Heart left ventricle (tissue), 16 donors: Measurements from ENCODE around the gene ATMIN. TPM values are rescaled to one million over a fixed set of nuclear protein-coding genes. Genes with fewer than 3 reads are reported as not detected.

Experiments
- ATAC-seq, 4 donors: fragments of 200-7000 bp; cut with Tn5 transposase; one replicate each; pipeline ENCODE4 v1.9.1; 2020 to 2022; ENCODE audit warnings: moderate library complexity in 4 of 4, mild to moderate bottlenecking in 3 of 4, moderate number of reproducible peaks in 1 of 4
- DNase-seq, 5 donors: peaks; one replicate each; pipeline ENCODE4 v3.0.0-alpha.2; 2020
- H3K27ac ChIP-seq, 12 donors: fragments of 200-600 bp; sonication (generic) in 4 of 12; one replicate each; pipeline versions ENCODE4 v1.5.0 to v1.8.0; 2016 to 2022; ENCODE audit warnings: mild to moderate bottlenecking in 2 of 12
- H3K27me3 ChIP-seq, 9 donors: fragments of 200-600 bp; sonication (generic) in 2 of 9; one replicate each; pipeline versions ENCODE4 v1.5.1 to v1.8.0; 2016 to 2022; ENCODE audit warnings: mild to moderate bottlenecking in 3 of 9
- H3K36me3 ChIP-seq, 9 donors: fragments of 200-600 bp; sonication (generic) in 2 of 9; one replicate each; pipeline versions ENCODE4 v1.5.0 to v1.8.0; 2018 to 2022; ENCODE audit warnings: mild to moderate bottlenecking in 2 of 9
- H3K4me1 ChIP-seq, 12 donors: fragments of 200-600 bp; sonication (generic) in 4 of 12; one replicate each; pipeline versions ENCODE4 v1.5.0 to v1.8.0; 2016 to 2022; ENCODE audit warnings: mild to moderate bottlenecking in 3 of 12
- H3K4me3 ChIP-seq, 12 donors: fragments of 200-600 bp; sonication (generic) in 4 of 12; one replicate each; pipeline versions ENCODE4 v1.5.0 to v1.8.0; 2017 to 2022; ENCODE audit warnings: mild to moderate bottlenecking in 9 of 12, moderate library complexity in 4 of 12
- H3K9me3 ChIP-seq, 12 donors: fragments of 200-600 bp; sonication (generic) in 4 of 12; one replicate each; pipeline versions ENCODE4 v1.5.0 to v1.8.0; 2016 to 2022; ENCODE audit warnings: mild to moderate bottlenecking in 1 of 12
- POLR2A ChIP-seq, 2 donors: fragments of 450-650 bp; IDR thresholded peaks; one replicate each; pipeline ENCODE4 v1.6.1; 2017; ENCODE audit warnings: antibody characterized with exemption in 2 of 2, mild to moderate bottlenecking in 2 of 2, moderate library complexity in 2 of 2
- WGBS, 4 donors: extraction: QIAGEN DNeasy Blood & Tissue Kit in 2 of 4; methylation state at CpG; one replicate each; pipeline versions ENCODE4 v1.1.5 to v1.1.7; 2013 to 2018; 5-methylcytosine and 5-hydroxymethylcytosine counted together
- intact Hi-C, 10 donors: fragments of 100-400 bp; cut with DNase I; formaldehyde crosslinking; loops; one replicate each; pipeline versions ENCODE4 v1.11.1 to v1.14.2; 2022
- polyA plus RNA-seq, 2 donors: library from polyadenylated mRNA; stranded (reverse); fragments of 200-250 nt; gene quantifications; one replicate each; pipeline ENCODE4 v1.2.3, GENCODE V29; 2013
- total RNA-seq, 9 donors: library from RNA; depleted of rRNA in 2 of 9; stranded (reverse); fragments of >200 nt in 2 of 9; fragmentation: NEBNext Ultra II Directional in 3 of 9; extraction: Animal tissue kit (Norgen Biotek cat#: 25700) in 3 of 9; gene quantifications; one replicate each; pipeline versions ENCODE4 v1.1.0 to v1.2.4, GENCODE V29; 2016 to 2023
- TF ChIP-seq, protein P1 (sequence below), 12 donors: fragments of 200-600 bp; sonication (generic) in 4 of 12; IDR thresholded peaks; one replicate each; pipeline versions ENCODE4 v1.5.0 to v1.8.0; 2018 to 2022; ENCODE audit warnings: antibody characterized with exemption in 12 of 12, mild to moderate bottlenecking in 5 of 12
- donor health status: ischemic (EF 13 %, LVEDD 7.1; RV severe dilation, severe dysfunction).
- donor health status: healthy with polysubstance abuse.
- donor health status: DM: no; HTN: yes; CAD: no.
- donor health status: DM: no; HTN: no; CAD: no.
- donor health status: ischemic (EF 25% LVEDD 6.9; RV normal size, moderate dysfunction).
- donor health status: ischemic (EF 25% LVEDD 5.7; RV mildly dilated, moderate dysfunction).
- donor health status: healthy.
- donor health status: DM: yes; HTN: yes; CAD: no.
- donor health status: ischemic (EF 35%, LVEDD 5.7; RV mildly dilated, moderate dysfunction).
- donor health status: nonischemic (EF 11% LVEDD 7.7; RV severe dilation, severe dysfunction).
- donor health status: DM: yes; HTN: yes; CAD: no.
- donor health status: PGD.
- donor health status: ischemic (EF 29% LVEDD 5.4; RV normal size, mild dysfunction).
- donor health status: nonischemic (EF 23%, LVEDD 6.1; RV moderate dilation, normal function).

Gene ATMIN
- total and polyA plus RNA-seq, 11 donors = 6.4 to 36.0 (median 27.4) TPM

DNA sequence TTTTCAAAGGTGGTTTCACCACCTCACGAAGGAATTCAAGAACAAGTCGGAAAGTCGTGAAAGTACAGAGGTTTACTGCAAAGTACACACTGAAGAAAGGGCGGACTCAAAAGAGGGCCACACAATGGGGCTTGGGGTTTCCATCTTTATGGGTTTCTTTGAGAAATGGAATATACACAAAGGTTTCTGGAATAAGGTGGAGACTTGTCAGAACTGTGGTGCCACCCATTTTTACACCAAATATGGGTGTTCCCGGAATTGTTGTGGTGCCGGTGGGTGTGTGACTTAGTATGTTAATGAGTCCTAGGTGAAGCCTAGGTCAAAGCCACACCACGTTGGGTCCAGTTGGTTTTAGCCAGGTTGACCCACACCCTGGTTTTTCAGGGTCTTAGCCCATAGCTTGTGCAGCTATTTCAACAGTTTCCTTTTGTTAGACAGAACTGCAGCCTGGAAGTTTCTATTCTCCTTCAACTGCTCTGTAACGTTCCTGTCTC, 61.1 kb downstream of the ATMIN start:
- Histone ChIP-seq H3K4me1 (peaks cover 0 to 14% (median 2%) of the 10 kb centered on the region in 12 donors), H3K4me3 (peak overlapping the region in 10 of 12 donors; percentile 62 to 97 (median 82)), H3K27ac (peak overlapping the region in 8 of 12 donors; percentile 10 to 79 (median 38)), H3K9me3 (no peaks in the 10 kb centered on the region), H3K27me3 (no peaks in the 10 kb centered on the region), H3K36me3 (no peaks in the 10 kb centered on the region)
- no peak for ATAC-seq
- intact Hi-C loops = loop anchor here in 4 of 10 donors (1.0 to 10.0 kb wide), 4 partner anchors 19 to 218 kb away; partner anchors contain the start of genes C16orf46 (in 3 of the 4), ATMIN (in 2 of the 4) and GAN (in 1 of the 4)
- DNase-seq = no peak
- no peak for TF ChIP-seq POLR2A (IDR thresholded peaks at IDR 0.05)
- TF ChIP-seq, protein P1, sequence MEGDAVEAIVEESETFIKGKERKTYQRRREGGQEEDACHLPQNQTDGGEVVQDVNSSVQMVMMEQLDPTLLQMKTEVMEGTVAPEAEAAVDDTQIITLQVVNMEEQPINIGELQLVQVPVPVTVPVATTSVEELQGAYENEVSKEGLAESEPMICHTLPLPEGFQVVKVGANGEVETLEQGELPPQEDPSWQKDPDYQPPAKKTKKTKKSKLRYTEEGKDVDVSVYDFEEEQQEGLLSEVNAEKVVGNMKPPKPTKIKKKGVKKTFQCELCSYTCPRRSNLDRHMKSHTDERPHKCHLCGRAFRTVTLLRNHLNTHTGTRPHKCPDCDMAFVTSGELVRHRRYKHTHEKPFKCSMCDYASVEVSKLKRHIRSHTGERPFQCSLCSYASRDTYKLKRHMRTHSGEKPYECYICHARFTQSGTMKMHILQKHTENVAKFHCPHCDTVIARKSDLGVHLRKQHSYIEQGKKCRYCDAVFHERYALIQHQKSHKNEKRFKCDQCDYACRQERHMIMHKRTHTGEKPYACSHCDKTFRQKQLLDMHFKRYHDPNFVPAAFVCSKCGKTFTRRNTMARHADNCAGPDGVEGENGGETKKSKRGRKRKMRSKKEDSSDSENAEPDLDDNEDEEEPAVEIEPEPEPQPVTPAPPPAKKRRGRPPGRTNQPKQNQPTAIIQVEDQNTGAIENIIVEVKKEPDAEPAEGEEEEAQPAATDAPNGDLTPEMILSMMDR (IDR thresholded peaks at IDR 0.05) = no peak
- WGBS, 4 donors = 53 to 58% (median 55%) methylated on average over 8 of the region's 8 CpGs

Other genes with a start within 250 kb of the ATMIN start
- gene CDYL2, start 231.2 kb upstream of the ATMIN start, total RNA-seq = 1 to 10 TPM; 1.8 to 8.6 (median 3.6) TPM
- gene CDYL2, start 231.2 kb upstream of the ATMIN start, polyA plus RNA-seq = 1 to 10 TPM in 1 of 2 donors, under 1 TPM in 1; 0.80 to 1.4 TPM
- gene CMC2, start 29.0 kb upstream of the ATMIN start, total RNA-seq = 100 to 1,000 TPM in 8 of 9 donors, 10 to 100 TPM in 1; 89.0 to 182 (median 132) TPM
- gene CMC2, start 29.0 kb upstream of the ATMIN start, polyA plus RNA-seq = 100 to 1,000 TPM; 196 to 377 TPM
- gene CENPN, start 28.6 kb upstream of the ATMIN start, total RNA-seq = 10 to 100 TPM in 6 of 9 donors, 1 to 10 TPM in 3; 7.0 to 14.8 (median 10.3) TPM
- gene CENPN, start 28.6 kb upstream of the ATMIN start, polyA plus RNA-seq = 10 to 100 TPM in 1 of 2 donors, 1 to 10 TPM in 1; 1.9 to 11.9 TPM
- 1 to 10 TPM in 2 of 9 donors, under 1 TPM in 4, not detected in 3; 0.34 to 1.4 (median 0.63) TPM for gene C16orf46, start 41.4 kb downstream of the ATMIN start, total RNA-seq
- gene C16orf46, start 41.4 kb downstream of the ATMIN start, polyA plus RNA-seq = 1 to 10 TPM; 1.0 to 1.7 TPM
- 10 to 100 TPM; 22.3 to 51.2 (median 40.1) TPM for gene GCSH, start 60.6 kb downstream of the ATMIN start, total RNA-seq
- gene GCSH, start 60.6 kb downstream of the ATMIN start, polyA plus RNA-seq = 10 to 100 TPM; 38.5 to 47.7 TPM
- gene BCO1, start 202.8 kb downstream of the ATMIN start, total RNA-seq = under 1 TPM in 2 of 9 donors, not detected in 7; 0.70 to 0.75 TPM
- not detected for gene BCO1, start 202.8 kb downstream of the ATMIN start, polyA plus RNA-seq